GM18951 (cell line): ENCODE measurements around the gene APC2.
"Not testable (repeated sequence)": the region's sequence is repeated elsewhere in the genome, so short reads cannot be mapped to it uniquely, and the experiment has no call there.

Experiments
- POLR2A ChIP-seq: IDR thresholded peaks from 4 replicates; pipeline ENCODE4 v1.6.1; 2011; ENCODE audit warnings: mild to moderate bottlenecking; ENCODE audit not compliant: insufficient read length, insufficient read depth; ENCODE audit errors: extremely low read depth
- in situ Hi-C: fragments of 300-500 bp; cut with MboI; formaldehyde crosslinking; loops from one replicate; pipeline ENCODE4 v1.12.0; 2022; ENCODE audit warnings: low sequenced_read_pairs, mixed read lengths, inconsistent platforms; ENCODE audit not compliant: unreplicated experiment

APC2 gene

DNA sequence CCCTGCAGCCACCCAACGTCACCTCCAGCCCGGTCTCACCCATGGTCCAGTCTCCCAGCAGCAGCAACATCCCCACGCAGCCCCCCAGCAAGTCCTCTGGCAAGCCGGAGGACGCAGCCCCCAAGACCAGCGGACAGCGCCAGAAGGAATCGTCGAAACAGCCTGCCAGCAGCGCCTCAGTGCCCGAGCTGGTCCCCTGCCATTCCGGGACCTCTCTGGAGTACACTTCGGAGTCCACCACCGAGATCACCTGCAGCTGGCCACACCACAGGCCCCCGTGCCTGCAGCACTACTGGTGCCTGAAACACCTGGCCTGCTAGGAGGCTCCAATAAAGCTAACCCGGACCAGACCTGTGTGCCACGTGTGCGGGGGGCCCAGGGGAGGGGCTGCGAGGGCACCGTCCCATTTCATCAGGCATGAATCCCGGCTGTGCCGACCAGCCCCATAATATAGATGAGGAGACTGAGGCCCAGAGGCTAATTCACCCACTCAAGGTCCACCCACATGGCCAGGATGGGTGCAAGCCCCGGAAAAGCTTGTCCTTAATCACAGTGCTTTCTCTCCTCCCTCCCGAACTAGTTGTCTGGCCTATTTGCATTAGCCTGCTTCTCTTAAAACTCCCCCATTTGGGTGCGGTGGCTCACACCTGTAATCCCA lies 47.8 kb downstream of the APC2 start:
- in situ Hi-C loops = no loop called here
- no peak for TF ChIP-seq POLR2A

DNA sequence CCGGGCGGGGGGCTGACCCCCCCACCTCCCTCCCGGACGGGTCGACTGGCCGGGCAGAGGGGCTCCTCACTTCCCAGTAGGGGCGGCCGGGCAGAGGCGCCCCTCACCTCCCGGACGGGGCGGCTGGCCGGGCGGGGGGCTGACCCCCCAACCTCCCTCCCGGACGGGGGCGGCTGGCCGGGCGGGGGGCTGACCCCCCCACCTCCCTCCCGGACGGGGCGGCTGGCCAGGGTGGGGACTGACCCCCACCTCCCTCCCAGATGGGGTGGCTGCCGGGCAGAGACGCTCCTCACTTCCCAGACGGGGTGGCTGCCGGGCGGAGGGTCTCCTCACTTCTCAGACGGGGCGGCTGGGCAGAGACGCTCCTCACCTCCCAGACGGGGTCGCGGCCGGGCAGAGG lies 49.3 kb downstream of the APC2 start:
- in situ Hi-C loops = not testable (repeated sequence)

DNA sequence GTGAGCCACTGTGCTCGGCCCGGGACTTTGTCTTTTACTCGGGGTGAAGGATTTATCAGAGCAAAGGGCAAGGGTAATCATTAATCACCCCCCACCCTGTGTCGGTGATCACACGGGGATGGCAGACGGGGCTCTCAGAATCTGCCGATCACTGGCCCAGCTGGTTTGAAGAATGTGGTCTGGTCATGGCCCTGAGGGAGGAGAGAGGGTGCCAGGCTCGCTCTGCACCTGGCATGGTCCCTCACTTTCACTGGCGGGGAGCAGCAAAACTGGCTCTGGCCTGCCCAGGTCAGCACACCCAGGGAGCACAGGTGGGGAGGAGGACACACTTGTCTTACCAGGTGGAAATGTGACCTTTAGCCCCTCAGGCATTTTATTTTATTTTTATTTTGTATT lies 51.3 kb downstream of the APC2 start:
- in situ Hi-C loops = no loop called here
- no peak for TF ChIP-seq POLR2A

DNA sequence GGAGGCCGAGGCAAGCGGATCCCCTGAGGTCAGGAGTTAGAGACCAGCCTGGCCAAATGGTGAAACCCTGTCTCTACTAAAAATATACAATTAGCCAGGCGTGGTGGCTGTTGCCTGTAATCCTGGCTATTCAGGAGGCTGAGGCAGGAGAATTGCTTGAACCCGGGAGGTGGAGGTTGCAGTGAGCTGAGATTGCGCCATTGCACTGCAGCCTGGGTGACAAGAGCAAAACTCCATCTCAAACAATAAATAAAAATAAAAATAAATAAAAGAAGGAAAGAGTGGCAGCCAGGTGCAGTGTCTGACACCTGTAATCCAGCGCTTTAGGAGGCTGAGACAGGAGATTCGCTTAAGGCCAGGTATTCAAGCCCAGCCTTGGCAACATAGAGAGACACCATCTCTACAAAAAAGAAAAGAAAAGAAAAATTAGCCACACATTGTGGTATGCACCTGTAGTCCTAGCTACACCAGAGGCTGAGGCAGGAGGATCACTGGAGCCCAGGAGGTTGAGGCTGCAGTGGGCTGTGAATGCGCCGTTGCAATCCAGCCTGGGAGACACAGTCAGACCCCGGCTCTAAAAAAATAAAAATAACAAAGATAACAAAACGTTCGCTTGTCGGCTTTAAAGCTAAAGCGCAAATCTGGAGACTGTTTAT lies 52.6 kb downstream of the APC2 start:
- TF ChIP-seq POLR2A = no peak
- in situ Hi-C loops = no loop called here

DNA sequence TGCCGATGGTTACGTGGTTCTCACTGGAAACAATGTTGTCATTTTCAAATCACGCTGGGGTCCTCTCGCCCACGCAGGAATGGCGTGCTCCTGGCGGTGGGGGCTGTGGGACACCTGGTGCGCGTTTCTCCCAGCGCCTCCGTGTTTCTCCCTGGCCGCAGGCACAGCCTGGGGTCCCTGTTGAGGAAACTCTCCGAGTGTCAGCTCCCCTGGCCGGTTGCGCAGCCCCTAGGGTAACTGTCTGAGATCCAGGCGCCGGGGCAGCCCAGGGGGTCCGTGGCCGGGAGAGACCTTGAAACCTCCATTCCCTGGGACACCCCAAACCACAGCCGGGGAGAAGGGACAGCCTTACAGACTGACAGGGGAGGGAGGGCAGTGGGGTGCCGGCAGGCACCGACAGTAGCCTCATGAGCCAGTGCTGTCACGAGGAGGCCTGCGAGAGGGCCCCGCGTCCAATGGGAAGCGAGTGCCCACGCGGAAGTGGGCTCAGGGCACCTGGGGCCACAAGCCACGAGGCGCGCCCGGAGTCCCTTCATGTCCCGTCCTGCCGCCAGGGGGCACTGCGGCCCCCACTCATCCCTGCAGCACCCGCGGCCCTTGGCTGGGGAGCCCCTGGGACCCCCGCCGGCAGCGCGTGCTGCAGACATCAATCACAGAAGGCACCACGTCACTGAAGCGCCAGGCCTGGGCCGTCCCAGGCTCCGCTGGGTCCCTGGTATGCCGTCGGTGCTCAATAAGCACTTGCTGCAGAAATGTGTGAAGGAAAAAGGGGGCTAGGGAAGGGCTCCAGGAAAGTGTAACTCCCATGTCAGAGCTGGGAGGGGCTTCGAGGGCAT lies 53.4 kb downstream of the APC2 start:
- in situ Hi-C loops = no loop called here
- no peak for TF ChIP-seq POLR2A

DNA sequence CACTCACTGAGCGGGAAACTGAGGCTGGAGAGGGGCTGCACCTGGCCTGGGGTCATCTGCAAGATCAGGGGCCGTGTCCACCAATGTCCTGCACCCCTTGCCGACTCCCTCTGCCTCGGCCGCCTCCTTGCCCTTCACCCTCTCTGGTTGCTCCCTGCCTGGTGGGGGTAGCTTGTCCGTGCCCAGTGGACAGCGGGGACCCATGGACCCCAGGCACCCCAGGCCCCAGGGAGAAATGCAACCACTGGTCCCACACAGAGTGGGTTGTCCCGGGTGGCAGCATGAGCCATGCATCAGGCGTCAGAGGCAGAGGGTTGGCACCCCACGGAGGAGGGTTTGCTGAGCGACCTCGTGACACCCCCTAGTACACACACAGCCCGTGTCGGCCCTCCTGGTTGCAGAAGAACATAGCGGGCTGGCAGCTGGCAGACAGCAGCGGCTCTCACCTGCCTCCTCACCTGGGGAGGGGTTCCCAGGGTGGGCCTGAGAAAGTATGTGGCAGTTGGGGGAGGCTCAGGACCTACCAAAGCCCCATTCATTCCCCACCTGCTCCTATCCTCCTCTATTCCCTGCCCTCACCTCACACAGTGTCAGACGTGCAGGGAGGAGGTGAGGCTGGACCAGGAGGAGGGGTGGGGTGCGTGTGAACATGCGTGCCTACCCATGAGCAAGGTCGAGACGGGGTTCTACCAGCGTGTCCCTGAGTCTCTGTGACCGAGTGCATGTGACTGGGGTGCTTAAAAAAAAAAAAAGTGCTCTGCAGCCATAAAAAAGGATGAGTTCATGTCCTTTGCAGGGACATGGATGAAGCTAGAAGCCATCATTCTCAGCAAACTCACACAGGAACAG lies 54.2 kb downstream of the APC2 start:
- in situ Hi-C loops = no loop called here

DNA sequence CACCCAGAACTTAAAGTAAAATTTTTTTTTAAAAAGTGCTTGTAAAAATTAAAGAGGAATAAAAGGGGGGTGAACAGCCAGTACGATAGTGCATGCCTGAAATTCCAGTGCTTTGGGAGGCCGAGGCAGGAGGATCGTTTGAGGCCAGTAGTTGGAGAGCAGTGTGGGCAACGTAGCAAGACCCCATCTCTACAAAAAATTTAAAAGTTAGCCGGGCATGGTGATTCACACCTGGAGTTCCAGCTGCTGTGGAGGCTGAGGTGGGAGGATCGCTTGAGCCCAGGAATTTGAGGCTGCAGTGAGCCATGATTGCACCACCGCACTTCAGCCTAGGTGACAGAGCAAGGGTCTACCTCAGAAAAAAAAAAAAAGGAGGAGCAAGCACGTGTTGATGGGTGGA lies 55.1 kb downstream of the APC2 start:
- no peak for TF ChIP-seq POLR2A
- in situ Hi-C loops = no loop called here

More for the DNA sequence above, 54.2 kb downstream of the APC2 start:
- no peak for TF ChIP-seq POLR2A

DNA sequence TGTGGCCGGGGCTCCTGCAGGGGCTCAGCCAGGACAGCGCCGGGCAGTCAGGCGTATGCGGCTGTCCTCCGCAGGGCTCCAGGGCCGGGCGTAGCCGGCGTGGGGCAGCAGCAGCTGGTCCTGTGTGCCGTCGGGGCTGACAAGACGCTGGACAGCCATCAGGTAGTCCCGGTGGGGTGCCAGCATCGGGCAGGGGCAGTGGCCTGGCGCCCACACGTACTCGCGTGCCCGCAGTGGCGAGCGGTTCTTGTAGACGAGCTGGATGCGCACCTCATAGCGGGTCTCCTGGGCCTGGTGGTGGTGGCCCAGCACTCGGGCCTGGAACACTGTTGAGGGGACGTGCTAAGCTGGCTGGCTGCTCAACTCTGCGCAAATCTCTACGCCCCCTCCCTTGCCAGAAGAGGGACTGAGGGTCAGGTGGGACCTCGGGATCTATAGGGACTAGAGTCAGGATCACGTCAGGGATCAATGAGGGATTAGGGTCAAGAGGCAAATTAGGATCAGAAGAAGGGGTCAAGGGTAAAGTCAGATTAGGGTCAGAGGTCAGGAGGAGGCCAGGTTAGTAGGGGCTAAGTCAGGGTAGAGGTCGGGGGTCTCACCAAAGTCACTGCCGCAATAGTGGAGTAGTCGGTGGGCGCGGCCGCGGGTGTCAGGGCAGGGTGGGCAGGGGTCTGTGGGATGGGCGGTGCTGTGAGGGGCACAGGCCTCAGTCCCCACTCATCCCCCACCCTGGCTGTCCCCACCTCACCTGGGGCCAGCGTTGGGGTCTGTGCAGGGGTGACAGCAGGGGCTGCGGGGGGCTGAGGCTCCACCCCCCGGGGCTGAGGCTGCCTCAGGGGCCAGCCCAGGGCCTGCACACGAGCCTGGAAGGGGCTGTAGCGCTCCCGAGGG lies 56.3 kb downstream of the APC2 start:
- in situ Hi-C loops = no loop called here

DNA sequence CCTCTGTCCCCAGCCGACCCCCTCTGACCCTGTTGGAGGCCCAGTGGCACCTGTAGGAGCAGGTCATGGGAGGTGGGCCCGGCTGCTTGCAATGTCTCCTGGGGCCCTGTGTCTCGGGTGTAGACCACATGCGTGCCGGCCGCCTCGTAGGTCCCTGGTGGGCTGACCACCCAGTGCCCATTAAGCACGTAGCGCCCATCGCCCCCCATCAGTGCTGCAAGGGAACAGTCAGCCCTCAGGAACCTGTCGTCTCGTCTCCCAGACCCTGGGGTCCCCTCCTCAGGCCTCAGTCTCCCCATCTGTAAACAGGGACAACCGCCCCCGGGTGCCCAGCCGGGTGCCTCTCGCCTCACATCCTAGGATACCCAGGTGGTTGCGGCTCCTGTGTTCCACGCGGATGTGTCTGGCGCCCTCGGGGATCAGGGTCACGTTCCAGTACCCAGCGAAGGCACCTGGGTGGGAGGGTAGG lies 57.3 kb downstream of the APC2 start:
- in situ Hi-C loops = no loop called here

More for the DNA sequence above, 56.3 kb downstream of the APC2 start:
- no peak for TF ChIP-seq POLR2A

DNA sequence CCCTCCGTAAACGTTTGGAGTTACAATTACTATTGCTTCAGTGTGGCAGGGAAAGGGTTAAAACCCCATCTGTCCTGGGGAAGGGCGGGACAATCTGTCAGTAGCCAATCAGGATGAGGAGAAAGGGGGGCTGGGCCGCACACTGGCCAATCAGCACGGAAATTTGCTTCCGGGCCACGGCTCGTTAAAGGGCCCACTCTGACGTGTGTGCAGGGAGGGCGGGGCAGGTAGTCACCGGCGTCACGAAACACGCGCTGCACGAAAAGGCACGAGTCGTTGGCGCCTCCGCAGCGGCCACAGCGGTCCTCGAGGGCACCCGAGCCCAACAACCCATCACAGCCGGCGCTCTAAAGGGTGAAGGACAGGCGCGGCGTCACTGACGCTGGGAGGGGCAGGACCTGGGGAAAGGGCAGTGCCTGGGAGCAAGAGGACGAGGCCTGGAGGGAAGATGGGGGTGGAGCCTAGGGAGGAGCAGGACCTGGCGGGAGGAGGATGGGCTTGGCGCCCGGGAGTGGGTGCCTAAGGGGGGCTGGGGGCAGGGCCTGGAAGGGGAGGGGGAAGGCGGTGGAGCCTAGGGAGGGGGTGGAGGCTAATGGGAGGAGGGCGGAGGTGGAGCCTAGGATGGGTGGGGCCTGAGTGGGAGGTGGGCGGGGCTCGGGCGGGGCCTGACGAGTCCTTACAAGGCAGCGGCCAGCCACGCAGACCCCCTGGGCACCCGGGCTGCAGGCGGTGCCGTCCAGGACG lies 58.0 kb downstream of the APC2 start:
- in situ Hi-C loops = no loop called here
- no peak for TF ChIP-seq POLR2A

More for the DNA sequence above, 57.3 kb downstream of the APC2 start:
- no peak for TF ChIP-seq POLR2A

DNA sequence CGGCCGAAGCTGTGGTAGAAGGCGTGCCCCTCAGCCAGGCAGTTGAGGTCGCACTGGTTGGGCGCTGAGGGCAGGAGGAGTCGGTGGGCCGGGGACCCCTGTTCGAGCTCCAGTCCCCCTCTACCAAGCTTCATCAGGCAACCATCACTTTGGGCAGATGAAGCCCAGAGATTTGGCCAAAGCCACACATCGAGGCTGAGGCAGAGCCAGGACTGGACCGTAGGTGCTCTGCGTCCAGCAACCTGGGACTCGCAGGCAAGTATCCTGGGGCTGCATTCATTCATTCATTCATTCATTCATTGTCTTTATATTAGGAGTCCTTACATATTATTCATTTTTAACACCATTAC lies 58.6 kb downstream of the APC2 start:
- no peak for TF ChIP-seq POLR2A
- in situ Hi-C loops = no loop called here
